Common myeloid progenitor, CD34-positive (primary cell): ENCODE results near the gene PDZD8.

Experiments used
- CTCF ChIA-PET: fragments of 350-600 bp; sonication (Branson Sonifier 250); formaldehyde crosslinking; loops from one replicate; lab custom pipeline; 2021; ENCODE audit warnings: antibody characterized with exemption; lab: Charles Lee
- POLR2A ChIA-PET: fragments of 350-600 bp; sonication (Branson Sonifier 250); formaldehyde crosslinking; loops from one replicate; lab custom pipeline; 2021; ENCODE audit warnings: antibody characterized with exemption; lab: Charles Lee
- DNase-seq, 3 donors: peaks; one replicate each; pipeline versions ENCODE4 v3.0.0 to v3.0.0-alpha.2; 2013
- H3K27ac ChIP-seq, 2 experiments: 1 replicate in 1 of 2; 2 replicates in 1 of 2; pipeline ENCODE4 v1.7.0; 2013; ENCODE audit warnings: inconsistent platforms in 2 of 2, low read length in 2 of 2, mild to moderate bottlenecking in 2 of 2, low read depth in 1 of 2, moderate library complexity in 1 of 2; ENCODE audit not compliant: severe bottlenecking in 2 of 2, insufficient read depth in 1 of 2, poor library complexity in 1 of 2
- H3K27me3 ChIP-seq, 5 experiments: replicated peaks in 2 of 5; 1 replicate in 3 of 5; 2 replicates in 2 of 5; pipeline versions ENCODE4 v1.6.1 to v1.7.0; 2013; ENCODE audit warnings: low read length in 4 of 5, mild to moderate bottlenecking in 2 of 5, moderate library complexity in 2 of 5, inconsistent platforms in 1 of 5; ENCODE audit not compliant: insufficient read depth in 5 of 5, control insufficient read depth in 4 of 5
- H3K36me3 ChIP-seq, 4 experiments: 1 replicate in 2 of 4; 2 replicates in 2 of 4; pipeline versions ENCODE4 v1.6.1 to v1.7.0; 2013; ENCODE audit warnings: low read length in 3 of 4, control low read depth in 1 of 4, mild to moderate bottlenecking in 1 of 4; ENCODE audit not compliant: control insufficient read depth in 4 of 4, insufficient read depth in 4 of 4
- H3K4me1 ChIP-seq, 4 experiments: 1 replicate in 3 of 4; 2 replicates in 1 of 4; pipeline versions ENCODE4 v1.6.1 to v1.7.1; 2013; ENCODE audit warnings: low read length in 3 of 4, mild to moderate bottlenecking in 3 of 4, control low read depth in 1 of 4, inconsistent platforms in 1 of 4, moderate library complexity in 1 of 4; ENCODE audit not compliant: control insufficient read depth in 4 of 4, insufficient read depth in 4 of 4; ENCODE audit errors: control extremely low read depth in 1 of 4
- H3K4me3 ChIP-seq, 7 experiments: 1 replicate in 4 of 7; 2 replicates in 3 of 7; pipeline versions ENCODE4 v1.5.1 to v1.7.0; 2013; ENCODE audit warnings: mild to moderate bottlenecking in 7 of 7, low read length in 6 of 7, moderate library complexity in 6 of 7, inconsistent platforms in 2 of 7, low read depth in 2 of 7, control low read depth in 1 of 7; ENCODE audit not compliant: insufficient read depth in 4 of 7, control insufficient read depth in 1 of 7; ENCODE audit errors: extremely low read depth in 1 of 7
- H3K9me3 ChIP-seq, 5 experiments: 1 replicate in 4 of 5; 2 replicates in 1 of 5; pipeline versions ENCODE4 v1.6.1 to v1.7.1; 2013; ENCODE audit warnings: low read length in 4 of 5, mild to moderate bottlenecking in 2 of 5, inconsistent platforms in 1 of 5, low read depth in 1 of 5, moderate library complexity in 1 of 5; ENCODE audit not compliant: control insufficient read depth in 4 of 5, insufficient read depth in 2 of 5; ENCODE audit errors: control extremely low read depth in 1 of 5
- WGBS: methylation state at CpG from one replicate; pipeline ENCODE4 v1.1.5; 2013; ENCODE audit not compliant: insufficient coverage; 5-methylcytosine and 5-hydroxymethylcytosine counted together

PDZD8 gene

GRCh38 chr10:117418121-117418520, 42.9 kb upstream of the PDZD8 start:
- no CpG with 5 or more reads among the region's 4 CpGs for WGBS
- no peaks in the 10 kb centered on the region for H3K36me3 ChIP-seq
- no peaks in the 10 kb centered on the region for H3K27me3 ChIP-seq
- peaks cover 13 to 38% (median 18%) of the 10 kb centered on the region in 4 experiments for H3K4me1 ChIP-seq
- H3K4me3 ChIP-seq, result no peak overlapping the region
- no peak for DNase-seq
- H3K27ac ChIP-seq, result no peak overlapping the region
- ChIA-PET POLR2A (no interaction called here), CTCF (interaction anchor here (1.1 to 2.6 kb wide), 4 partner anchors 11 to 44 kb away, joined by 3 to 6 read pairs (median 6); no protein-coding TSS in a partner anchor)
- H3K9me3 ChIP-seq, result no peaks in the 10 kb centered on the region

- Histone ChIP-seq H3K4me1 (peaks cover 15 to 43% (median 21%) of the 10 kb centered on the region in 4 experiments), H3K27me3 (no peaks in the 10 kb centered on the region), H3K9me3 (no peaks in the 10 kb centered on the region), H3K36me3 (no peaks in the 10 kb centered on the region), H3K4me3 (no peak overlapping the region), H3K27ac (no peak overlapping the region)
- WGBS, result 11% methylated on average over 1 of the region's 3 CpGs
- ChIA-PET POLR2A (no interaction called here), CTCF (interaction anchor here (1.1 to 2.6 kb wide), 4 partner anchors 10 to 45 kb away, joined by 3 to 6 read pairs (median 6); no protein-coding TSS in a partner anchor)
- peak in 2 of 3 donors; percentile 56 to 74 for DNase-seq
These were observed 42.0 kb upstream of the PDZD8 start for GRCh38 chr10:117417196-117417595.

GRCh38 chr10:117413928-117414618, 38.8 kb upstream of the PDZD8 start:
- ChIA-PET POLR2A (no interaction called here), CTCF (interaction anchor here (0.7 kb wide), 1 partner anchor 102 kb away, joined by 3 read pairs; no protein-coding TSS in a partner anchor)
- no peak for DNase-seq
- WGBS, result no CpG with 5 or more reads among the region's 1 CpG
- Histone ChIP-seq H3K36me3 (no peaks in the 10 kb centered on the region), H3K9me3 (no peaks in the 10 kb centered on the region), H3K27ac (no peak overlapping the region), H3K4me3 (no peak overlapping the region), H3K4me1 (peaks cover 25 to 70% (median 50%) of the 10 kb centered on the region in 4 experiments), H3K27me3 (no peaks in the 10 kb centered on the region)

DNA sequence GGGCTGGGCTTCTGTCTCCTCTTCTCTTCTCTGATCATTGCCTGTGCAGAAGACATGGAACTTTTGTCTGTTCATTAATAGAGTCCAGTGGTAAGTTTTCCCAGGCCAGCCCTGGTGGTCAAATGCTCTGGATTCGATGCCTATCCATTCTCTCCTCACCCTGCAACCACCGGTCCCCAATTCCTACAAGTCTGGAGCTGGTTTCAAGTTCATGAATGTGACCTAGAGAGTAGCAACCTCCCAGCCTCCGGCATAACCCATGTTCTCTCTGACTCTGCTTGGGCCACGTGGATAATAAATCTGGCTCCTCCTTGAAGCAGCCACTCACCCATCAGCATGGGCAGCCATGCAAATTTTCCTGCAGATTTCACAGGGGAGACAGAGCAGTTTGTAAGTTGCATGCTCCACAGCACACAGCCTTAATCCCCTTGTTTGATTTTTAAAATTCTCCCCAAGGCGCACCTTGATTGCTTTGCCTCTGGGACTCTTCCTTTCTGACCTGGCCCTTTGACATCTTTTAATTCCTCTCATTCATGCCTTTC, 37.3 kb upstream of the PDZD8 start:
- WGBS, result 96% methylated on average over 4 of the region's 5 CpGs
- H3K4me3 ChIP-seq, result no peak overlapping the region
- peak overlapping the region in 1 of 2 experiments; percentile 84 for H3K27ac ChIP-seq
- H3K9me3 ChIP-seq, result no peaks in the 10 kb centered on the region
- peaks cover 24 to 78% (median 59%) of the 10 kb centered on the region in 4 experiments for H3K4me1 ChIP-seq
- DNase-seq, result no peak
- POLR2A ChIA-PET, result no interaction called here
- CTCF ChIA-PET, result interaction anchor here (1.0 kb wide), 1 partner anchor 10 kb away, joined by 3 read pairs; no protein-coding TSS in a partner anchor
- no peaks in the 10 kb centered on the region for H3K36me3 ChIP-seq
- no peaks in the 10 kb centered on the region for H3K27me3 ChIP-seq

DNA sequence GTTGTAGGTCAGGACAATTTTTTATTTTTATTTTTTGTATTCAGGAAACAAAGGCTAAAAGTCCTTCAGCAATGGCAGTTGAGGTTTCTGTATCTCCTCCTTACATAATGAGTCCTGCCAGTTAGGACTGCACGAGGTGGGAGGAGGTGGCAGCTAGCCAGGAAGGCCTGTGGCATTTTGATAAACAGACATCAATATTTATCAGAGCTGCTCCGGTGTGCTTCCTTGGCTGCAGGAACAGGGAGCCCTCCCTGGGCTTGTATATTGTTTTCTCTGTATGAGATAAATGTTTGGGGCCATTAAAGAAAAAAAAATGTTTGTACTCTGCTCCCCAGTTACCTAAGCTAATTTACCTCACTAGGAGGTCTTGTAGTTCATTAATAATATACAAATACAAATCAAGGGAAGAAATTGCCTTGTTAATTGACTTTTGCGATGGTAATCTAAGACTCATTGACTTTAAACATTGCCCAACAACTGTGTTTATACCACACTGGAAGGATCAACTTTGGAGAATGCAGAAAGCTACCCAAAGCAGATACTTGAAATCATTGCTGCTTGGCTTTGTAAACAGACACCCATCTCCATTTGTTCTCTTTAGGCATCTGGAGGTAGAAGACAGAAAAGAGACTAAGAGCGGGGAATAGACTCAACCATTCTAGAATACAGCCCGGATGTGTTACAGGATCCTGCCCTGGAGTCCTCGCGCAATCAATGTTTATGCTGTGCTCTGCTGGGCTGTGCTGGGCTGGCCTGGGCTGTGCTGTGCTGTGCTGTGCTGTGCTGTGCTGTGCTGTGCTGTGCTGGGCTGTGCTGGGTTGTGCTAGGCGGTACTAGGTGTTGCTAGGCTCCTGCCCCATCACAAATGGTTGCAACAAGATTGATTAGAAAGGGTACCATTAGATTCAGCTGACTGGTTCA, 36.5 kb upstream of the PDZD8 start:
- Histone ChIP-seq H3K27me3 (no peaks in the 10 kb centered on the region), H3K27ac (peak overlapping the region; percentile 77 to 84), H3K36me3 (no peaks in the 10 kb centered on the region), H3K4me3 (peak overlapping the region in 2 of 7 experiments; percentile 12 to 20), H3K9me3 (no peaks in the 10 kb centered on the region), H3K4me1 (peaks cover 21 to 78% (median 59%) of the 10 kb centered on the region in 4 experiments)
- WGBS, result 69% methylated on average over 5 of the region's 8 CpGs
- ChIA-PET CTCF (interaction anchor here (1.0 to 1.2 kb wide), 4 partner anchors 11 to 44 kb away, joined by 3 to 4 read pairs (median 3); no protein-coding TSS in a partner anchor), POLR2A (no interaction called here)
- DNase-seq, result peak; percentile 89 to 94 (median 91)

- no peak for DNase-seq
- H3K4me3 ChIP-seq, result peak overlapping the region in 2 of 7 experiments; percentile 16 to 26
- H3K36me3 ChIP-seq, result no peaks in the 10 kb centered on the region
- H3K9me3 ChIP-seq, result no peaks in the 10 kb centered on the region
- ChIA-PET CTCF (interaction anchor here (0.6 to 1.7 kb wide), 9 partner anchors 9 to 92 kb away, joined by 3 to 5 read pairs (median 3); no protein-coding TSS in a partner anchor), POLR2A (no interaction called here)
- H3K27ac ChIP-seq, result peak overlapping the region; percentile 77 to 84
- WGBS, result 65% methylated on average over 4 of the region's 4 CpGs
- H3K27me3 ChIP-seq, result no peaks in the 10 kb centered on the region
- peaks cover 21 to 74% (median 62%) of the 10 kb centered on the region in 4 experiments for H3K4me1 ChIP-seq
These were observed 35.3 kb upstream of the PDZD8 start for GRCh38 chr10:117410557-117410956.
